NCI-H2171 (cell line): Measurements from ENCODE around the gene NADK2.
A peak's percentile ranks its signal among the peaks of the same experiment; 100 is the strongest.

Source experiments
- DNase-seq: peaks from one replicate; lab custom pipeline; 2025; lab: John Stamatoyannopoulos, UW

The NADK2 gene

DNA sequence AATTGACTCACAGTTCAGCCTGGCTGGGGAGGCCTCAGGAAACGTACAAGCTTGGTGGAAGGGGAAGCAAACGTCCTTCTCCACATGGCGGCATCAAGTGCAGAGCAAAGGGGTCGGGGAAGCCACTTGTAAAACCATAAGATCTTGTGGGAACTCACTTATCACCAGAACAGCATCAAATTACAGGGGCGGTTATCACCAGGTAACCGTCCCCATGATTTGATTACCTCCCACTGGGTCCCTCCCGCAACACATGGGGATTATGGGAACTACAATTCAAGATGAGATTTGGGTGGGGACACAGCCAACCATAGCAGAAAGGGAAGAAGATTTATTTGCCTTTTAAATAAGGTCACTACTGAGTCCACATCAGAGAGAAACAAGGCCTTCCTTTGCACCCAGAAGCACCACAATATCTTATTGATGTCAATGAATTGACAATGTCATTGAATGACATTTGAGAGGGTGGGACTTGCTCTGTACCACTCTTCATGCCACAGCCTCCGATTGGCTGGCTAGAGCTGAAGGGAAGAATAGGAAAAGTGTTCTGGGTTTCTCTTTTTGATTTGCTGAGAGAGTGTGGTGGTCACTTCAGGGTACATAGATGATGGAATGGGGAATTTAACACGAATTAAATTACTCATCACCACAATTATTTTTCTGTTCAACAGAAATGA is 78.8 kb downstream of the NADK2 start:
- no peak for DNase-seq

DNA sequence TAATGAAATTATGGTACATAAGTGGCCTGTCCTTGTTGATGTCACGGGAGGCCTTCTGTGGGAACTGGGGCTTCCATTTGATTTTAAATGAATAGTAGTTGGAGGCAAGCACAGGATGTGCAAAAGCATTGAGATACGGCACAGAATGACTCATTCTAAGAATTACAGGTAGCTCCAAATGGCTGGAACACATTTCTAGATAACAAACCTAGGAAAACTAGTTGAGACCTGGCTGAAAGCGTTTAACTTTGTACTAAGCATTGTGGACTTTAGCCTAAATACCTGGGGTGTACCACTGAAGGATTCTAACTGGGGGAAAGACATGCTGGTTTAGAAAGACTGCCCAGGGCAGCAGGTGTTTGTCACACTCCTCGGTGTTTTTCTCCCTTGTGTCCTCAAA is 80.4 kb downstream of the NADK2 start:
- no peak for DNase-seq

DNA sequence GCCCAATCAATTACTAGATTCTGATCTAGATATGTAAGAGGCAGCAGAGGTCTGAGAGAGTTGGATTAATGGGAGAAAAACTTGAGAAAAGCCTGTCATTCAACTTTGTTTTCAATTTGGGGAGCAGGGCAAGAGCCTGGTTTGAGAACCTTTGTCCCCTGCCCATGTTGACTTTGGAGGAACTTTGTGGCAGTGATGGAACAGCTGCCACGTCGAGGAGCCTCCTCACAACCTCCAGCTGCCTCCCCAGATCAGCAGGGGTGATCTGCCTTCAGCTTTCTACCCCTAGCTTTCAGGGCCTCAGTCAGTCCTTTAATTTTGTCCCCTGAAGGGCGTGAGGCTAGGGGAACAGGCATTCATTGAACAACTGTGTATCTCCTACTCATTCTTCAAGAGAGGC is 81.1 kb downstream of the NADK2 start:
- no peak for DNase-seq

DNA sequence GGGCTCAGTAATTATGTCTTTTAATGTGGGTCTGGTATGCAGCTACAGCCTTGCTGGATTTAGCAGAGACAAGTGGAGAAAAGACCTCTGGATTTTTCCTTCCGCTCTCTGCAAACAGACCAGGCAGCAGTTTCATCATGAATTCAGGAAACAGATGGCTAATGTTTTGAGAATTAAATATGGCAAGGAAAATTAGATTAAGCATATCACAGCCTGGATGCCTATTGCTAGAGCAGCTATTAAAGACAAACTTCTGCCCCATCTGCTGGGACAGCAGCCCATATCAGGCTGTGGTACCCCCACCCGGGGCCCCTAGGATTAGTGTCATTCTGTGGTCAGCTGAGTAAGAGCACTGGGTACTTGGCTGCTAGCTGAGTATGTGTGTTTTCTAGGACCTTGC is 83.6 kb downstream of the NADK2 start:
- DNase-seq: peak; percentile 23

DNA sequence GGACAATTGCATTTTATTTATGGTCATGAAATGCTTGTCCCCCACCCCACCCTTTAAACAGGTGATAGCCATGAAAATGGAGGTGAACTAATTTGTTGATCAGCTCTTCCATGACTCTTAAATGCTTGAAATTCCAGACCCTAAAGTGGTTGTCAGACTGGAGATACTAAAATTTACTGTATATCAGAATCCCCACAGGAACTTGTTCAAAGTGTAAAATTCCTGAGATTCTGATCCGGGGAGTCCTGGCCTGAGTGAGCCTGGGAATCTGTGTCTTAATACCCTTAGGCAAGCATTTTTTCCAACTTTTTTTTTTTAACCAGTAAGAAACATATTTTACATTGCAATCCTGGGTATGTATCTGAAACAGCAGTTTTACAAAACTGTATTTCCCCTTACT is 85.1 kb downstream of the NADK2 start:
- no peak for DNase-seq

DNA sequence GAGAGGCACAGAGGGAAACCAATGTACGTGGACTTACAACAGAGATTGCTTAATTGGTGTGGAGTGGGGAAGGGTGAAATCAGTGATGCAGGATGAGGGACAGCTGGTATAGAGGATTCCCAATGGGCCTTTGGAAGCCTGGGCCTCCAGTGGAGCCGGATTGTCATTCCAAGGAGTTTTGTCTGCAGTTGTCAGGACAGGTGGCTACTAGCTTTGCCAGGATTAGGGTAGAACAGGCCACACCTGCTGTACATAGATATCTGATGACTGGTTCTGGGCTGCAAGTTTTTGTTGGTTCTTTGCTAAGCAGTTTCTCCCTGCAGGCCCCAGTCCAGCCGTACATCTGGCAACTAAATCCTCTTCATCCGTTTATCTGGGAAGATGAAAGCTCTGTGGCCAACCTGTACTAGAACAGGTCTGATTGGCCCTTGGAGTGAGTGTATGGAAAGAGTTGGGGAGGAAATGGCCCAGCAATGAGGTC is 85.6 kb downstream of the NADK2 start:
- DNase-seq: peak; percentile 84

DNA sequence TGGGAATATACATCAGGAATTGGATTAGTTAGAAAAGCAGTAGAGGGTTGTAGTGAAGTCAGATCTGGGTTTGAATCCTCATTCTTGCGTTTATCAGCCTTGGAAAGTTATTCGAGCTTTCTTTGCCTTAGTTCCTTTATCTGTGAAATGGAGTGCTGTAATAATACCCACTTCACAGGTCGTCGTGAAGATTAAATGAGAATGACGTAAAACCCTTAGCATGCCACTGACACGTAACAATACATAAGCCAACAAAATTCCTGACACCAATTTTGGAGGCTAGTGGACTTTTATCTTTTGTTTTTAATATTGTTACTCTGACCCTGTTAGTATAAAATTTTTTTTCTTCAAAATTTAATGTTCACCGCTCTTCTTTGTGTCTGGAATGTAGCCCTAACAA is 86.4 kb downstream of the NADK2 start:
- no peak for DNase-seq

DNA sequence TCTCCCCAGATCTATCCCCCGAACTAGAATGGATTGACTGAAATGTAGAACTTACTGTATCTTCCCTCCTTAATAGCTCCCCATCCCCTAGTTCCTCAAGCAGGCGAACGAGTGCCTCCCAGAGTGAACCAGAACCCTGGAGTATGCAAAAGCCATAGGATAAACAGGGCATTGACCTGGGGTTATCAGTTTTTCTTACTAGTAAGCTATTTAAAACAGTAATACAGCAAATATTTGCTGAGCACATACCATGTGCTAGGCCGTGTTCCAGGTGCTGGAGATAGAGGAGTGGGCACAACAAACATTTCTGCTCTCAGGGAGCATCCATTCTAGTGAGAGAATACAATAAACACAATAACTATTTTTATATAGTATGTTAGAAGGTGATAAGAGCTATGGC is 88.0 kb downstream of the NADK2 start:
- no peak for DNase-seq

DNA sequence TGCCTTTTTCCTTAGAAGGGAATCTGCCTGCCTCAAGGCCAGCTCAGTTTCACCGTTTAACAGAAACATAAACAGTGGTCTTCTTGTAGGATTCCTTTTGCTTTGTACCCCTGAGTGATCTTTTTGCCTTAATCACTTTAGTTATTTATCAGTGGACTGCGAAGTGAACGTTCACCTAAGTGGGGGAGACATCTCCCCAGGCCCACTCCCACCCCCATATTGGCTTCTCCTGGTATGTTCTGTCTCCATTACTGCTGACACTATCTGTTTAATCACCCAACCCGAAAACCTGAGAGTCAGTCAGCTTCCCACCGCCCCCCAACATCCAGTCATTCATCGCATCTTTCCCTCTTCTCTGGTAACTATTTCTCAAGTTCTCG is 88.4 kb downstream of the NADK2 start:
- no peak for DNase-seq

DNA sequence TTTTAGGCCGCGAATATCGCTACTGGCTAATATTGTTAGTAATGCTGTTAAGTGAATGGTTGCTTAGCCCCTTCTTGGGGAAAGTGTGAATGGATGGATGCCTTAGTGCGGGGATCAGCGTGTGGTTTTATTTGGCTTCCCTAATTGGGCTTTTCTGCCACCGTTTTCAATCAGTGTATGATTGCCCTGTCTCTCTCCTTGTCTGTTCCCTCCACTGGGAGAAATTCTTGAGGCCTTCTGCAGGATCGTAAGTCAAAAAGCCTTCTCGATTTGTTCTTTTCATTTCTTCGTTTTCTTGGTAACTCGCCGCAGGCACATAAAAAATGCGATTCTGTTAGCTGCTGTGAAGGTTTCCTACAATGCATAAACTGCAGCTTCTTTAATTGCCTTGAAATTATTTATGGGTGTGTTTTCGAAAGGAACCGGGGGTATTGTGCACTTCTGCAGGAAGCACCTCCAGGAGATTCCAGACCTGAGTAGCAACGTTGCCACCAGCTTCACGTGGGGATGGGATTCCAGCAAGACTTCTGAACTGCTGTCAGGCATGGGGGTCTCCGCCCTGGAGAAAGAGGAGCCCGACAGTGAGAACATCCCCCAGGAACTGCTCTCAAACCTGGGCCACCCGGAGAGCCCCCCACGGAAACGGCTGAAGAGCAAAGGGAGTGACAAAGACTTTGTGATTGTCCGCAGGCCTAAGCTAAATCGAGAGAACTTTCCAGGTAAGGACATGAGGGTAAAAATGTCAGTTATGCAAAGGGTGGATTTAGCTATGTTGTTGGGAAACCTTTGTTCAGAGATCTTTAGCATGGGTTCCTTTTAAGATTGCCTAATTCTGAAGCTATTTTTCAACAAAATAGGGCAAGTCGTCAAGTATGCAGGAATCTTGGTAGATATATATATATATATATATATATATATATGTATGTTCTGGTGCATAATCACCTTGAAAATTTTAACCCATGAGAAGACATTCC is 89.1 kb downstream of the NADK2 start:
- no peak for DNase-seq

DNA sequence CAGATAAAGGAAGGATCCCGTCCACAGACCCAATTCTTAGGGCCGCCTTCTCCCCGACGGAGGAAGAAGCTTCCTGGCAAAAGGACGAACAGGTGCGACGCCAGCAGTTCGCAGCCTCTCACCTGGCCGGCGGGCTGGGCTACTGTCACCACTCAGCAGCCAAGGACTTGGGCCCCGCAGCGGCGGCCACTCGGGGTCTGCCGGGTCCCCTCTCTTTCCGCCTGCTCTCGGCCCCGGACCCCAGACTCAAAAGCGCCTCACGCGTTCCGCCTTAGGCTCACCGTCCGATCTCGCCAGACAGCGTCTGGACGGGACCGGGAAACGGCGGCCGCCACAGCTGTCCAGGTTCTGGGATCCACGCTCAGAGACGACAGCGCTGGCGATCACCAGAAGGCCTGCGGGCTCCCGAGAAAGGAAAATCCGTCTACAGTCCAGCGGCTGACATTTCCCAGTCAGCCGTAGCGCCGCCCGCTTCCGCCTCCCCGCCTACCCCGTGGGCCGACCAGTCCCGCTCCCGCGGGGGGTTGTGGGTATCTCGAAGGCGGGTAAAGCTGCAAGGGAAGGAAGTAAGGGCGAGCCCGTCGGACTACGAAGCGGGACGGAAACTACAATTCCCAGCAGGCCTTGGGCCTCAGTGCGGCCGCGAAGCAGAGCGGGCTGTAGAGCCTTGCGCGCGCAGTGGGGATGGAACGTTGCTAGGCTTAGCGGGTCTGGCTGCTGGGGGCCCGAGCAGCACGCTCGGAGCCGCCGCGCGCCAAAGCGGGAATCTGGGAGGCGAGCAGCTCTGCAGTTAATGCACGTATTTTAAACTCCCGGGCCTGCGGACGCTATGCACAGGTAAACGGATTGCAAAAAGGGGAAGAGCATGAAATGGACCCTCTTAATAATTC is 90.0 kb downstream of the NADK2 start, which contains the start of the genes LMBRD2 and SKP2:
Gene LMBRD2 (minus strand): TSS at position 454 of the 890 bp plus-strand sequence. CDS start 8,538 bp downstream, outside the sequence.
Gene SKP2 (plus strand): TSS at position 678 of the 890 bp plus-strand sequence. CDS start 152 bp downstream, at position 830.
- peak; percentile 99 for DNase-seq

DNA sequence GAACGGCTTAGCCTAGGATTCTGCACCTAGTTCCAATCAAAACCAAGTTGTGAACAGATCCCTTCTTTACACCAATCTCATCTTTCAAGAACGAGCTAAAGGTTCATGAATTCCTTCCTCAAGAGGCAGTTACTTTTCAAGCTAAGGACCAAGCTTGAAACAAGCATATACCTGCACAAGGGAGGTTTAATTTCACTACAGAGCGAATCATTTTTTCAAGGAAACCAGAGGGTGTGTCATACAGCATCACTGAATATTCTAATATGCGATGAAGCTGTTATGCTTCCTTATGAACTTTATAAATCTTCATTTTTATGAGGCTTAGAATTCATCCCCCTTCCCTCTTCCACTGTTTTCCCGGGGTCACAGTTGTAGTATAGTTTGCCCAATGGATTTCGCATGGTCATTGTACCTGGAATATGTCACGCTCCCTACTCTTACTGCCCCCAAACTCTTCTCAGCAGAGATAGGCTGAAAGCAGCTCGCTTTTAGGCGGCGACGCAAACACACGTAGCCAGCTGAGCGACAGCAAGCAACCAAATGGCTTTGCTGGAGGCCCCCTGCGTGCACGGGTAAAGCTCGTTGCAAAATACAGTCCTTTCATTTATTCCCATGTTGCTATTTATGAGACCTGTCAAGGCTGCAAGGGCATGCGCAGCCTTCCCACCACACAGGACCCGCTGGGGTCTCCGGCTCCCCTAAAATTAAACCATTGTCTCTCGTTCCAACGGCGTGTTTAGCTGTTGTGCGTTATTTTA is 90.9 kb downstream of the NADK2 start:
- DNase-seq: peak; percentile 72

DNA sequence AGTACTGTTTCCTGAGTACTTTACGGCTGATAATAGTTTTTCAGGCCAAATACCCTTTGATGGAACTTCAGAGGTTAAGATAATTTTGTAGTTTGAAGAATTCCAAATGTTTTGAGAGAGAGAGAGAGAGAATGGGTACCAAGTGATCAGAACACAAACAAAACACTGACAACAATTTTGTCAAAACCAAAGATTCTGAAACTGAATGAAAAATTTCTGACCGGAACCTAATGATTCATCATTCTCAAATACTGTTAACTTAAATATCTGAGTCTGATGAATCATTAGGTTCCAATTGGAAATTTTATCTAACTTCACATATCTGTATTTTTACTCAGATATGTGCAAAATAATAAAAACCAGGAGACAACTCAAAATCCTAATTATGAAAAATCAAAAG is 94.0 kb downstream of the NADK2 start:
- DNase-seq: no peak

DNA sequence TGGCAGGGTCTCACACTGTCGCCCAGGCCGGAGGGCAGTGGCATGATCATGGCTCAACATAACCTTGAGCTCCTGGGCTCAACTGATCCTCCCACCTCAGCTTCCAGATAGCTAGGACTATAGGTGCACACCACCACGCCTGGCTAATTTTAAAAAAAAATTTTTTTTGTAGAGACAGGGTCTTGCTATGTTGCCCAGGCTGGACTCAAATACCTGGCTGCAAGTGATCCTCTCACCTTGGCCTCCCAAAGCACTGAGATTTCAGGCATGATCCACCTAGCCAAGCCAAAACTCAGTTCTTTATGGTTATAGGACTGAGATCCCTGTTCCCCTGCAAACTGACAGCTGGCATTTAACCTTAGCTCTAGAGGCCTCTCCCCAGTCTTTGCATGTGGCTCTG is 95.3 kb downstream of the NADK2 start:
- no peak for DNase-seq

DNA sequence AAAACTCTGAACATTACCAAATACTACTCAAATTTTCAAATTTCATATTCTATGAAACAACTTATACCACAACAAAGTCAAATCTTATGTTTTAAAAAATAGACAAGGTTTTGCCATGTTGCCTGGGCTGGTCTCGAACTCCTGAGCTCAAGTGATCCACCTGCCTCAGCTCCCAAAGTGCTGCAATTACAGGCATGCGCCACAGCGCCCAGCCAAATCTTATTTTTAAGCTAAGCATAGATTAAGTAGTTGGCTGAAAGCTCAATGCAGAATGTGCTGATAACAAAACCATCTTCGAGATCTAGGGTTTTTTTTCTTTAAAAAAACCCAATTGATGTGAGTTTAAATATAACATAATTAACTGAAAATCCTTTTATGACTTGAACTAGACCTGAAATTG is 96.4 kb downstream of the NADK2 start:
- DNase-seq: no peak
